HepG2 (cell line): ENCODE results near the gene AK4. TPM values are rescaled to one million over a fixed set of nuclear protein-coding genes. Genes with fewer than 3 reads are reported as not detected.
A peak's percentile ranks its signal among the peaks of the same experiment; 100 is the strongest.

Experiments used
- HNRNPK ChIP-seq: fragments of 200-400 bp; formaldehyde crosslinking; IDR thresholded peaks from 2 replicates; pipeline ENCODE4 v1.6.1; 2018; ENCODE audit warnings: low read length, low read depth, moderate library complexity, mild to moderate bottlenecking; ENCODE audit not compliant: poor library complexity, severe bottlenecking
- NFKB2 ChIP-seq: sonication (generic); formaldehyde crosslinking; IDR thresholded peaks from 2 replicates; pipeline ENCODE4 v1.4.0; 2020; ENCODE audit warnings: missing genetic modification reagents, borderline replicate concordance
- SALL1 ChIP-seq: sonication (generic); formaldehyde crosslinking; IDR thresholded peaks from 2 replicates; pipeline ENCODE4 v1.8.0; 2022; ENCODE audit warnings: mild to moderate bottlenecking, missing genetic modification reagents
- SKI ChIP-seq: fragments of 450-650 bp; IDR thresholded peaks from one replicate; pipeline ENCODE4 v1.6.1; 2018; ENCODE audit warnings: mild to moderate bottlenecking; ENCODE audit not compliant: partially characterized antibody
- SP4 ChIP-seq: sonication (generic); formaldehyde crosslinking; IDR thresholded peaks from 2 replicates; pipeline ENCODE4 v1.8.1; 2023; ENCODE audit warnings: mild to moderate bottlenecking, missing genetic modification reagents
- TSC22D2 ChIP-seq: sonication (generic); formaldehyde crosslinking; IDR thresholded peaks from 2 replicates; pipeline ENCODE4 v1.5.1; 2020; ENCODE audit warnings: missing genetic modification reagents, mild to moderate bottlenecking, borderline replicate concordance
- ZC3H4 ChIP-seq: sonication (generic); formaldehyde crosslinking; IDR thresholded peaks from 2 replicates; pipeline ENCODE4 v1.4.0; 2020; ENCODE audit warnings: missing genetic modification reagents, borderline replicate concordance
- ZFP41 ChIP-seq: sonication (generic); formaldehyde crosslinking; IDR thresholded peaks from 2 replicates; pipeline ENCODE4 v1.4.0; 2020; ENCODE audit warnings: mild to moderate bottlenecking, missing genetic modification reagents, borderline replicate concordance
- ZNF124 ChIP-seq: sonication (generic); formaldehyde crosslinking; IDR thresholded peaks from 2 replicates; pipeline ENCODE4 v1.4.0; 2020; ENCODE audit warnings: missing genetic modification reagents
- ZNF234 ChIP-seq: sonication (generic); formaldehyde crosslinking; conservative IDR thresholded peaks from 2 replicates; pipeline ENCODE4 v1.5.1; 2020; ENCODE audit warnings: mild to moderate bottlenecking, missing genetic modification reagents
- ZNF30 ChIP-seq: sonication (generic); formaldehyde crosslinking; IDR thresholded peaks from 2 replicates; pipeline ENCODE4 v1.5.0; 2020; ENCODE audit warnings: mild to moderate bottlenecking, missing genetic modification reagents
- ZNF331 ChIP-seq: sonication (generic); formaldehyde crosslinking; IDR thresholded peaks from 2 replicates; pipeline ENCODE4 v1.4.0; 2020; ENCODE audit warnings: missing genetic modification reagents
- ZNF558 ChIP-seq: sonication (generic); formaldehyde crosslinking; IDR thresholded peaks from 2 replicates; pipeline ENCODE4 v1.9.0; 2022; ENCODE audit warnings: mild to moderate bottlenecking, missing genetic modification reagents, borderline replicate concordance
- ZNF777 ChIP-seq: sonication (generic); formaldehyde crosslinking; IDR thresholded peaks from 2 replicates; pipeline ENCODE4 v1.4.0; 2020; ENCODE audit warnings: missing genetic modification reagents
- polyA plus RNA-seq, 8 experiments: library from polyadenylated mRNA; depleted of rRNA in 3 of 8; stranded (reverse) in 7 of 8; unstranded in 1 of 8; fragments of >200 nt; fragmentation: Illumina TruSeq in 4 of 8; extraction: Trizol in 4 of 8; gene quantifications; 2 replicates each; pipeline versions ENCODE4 v1.2.1 to v1.2.3, GENCODE V29; 2011 to 2016; ENCODE audit warnings: low read depth in 4 of 8, missing spikeins in 1 of 8, mixed read lengths in 1 of 8; ENCODE audit not compliant: insufficient read depth in 1 of 8
- total RNA-seq, 5 experiments: library from RNA; depleted of rRNA; stranded (reverse); fragments of >200 nt; fragmentation: Illumina TruSeq; extraction: Trizol; gene quantifications; 2 replicates each; pipeline ENCODE4 v1.2.3, GENCODE V29; 2016; ENCODE audit warnings: low read depth in 1 of 5
- TF ChIP-seq, protein P1 (sequence below): sonication (generic); formaldehyde crosslinking; IDR thresholded peaks from 2 replicates; pipeline ENCODE4 v1.9.0; 2022; ENCODE audit warnings: missing genetic modification reagents, mild to moderate bottlenecking, borderline replicate concordance
- TF ChIP-seq, protein P2 (sequence below): sonication (generic); formaldehyde crosslinking; IDR thresholded peaks from 2 replicates; pipeline ENCODE4 v1.5.1; 2020; ENCODE audit warnings: missing genetic modification reagents, mild to moderate bottlenecking, borderline replicate concordance
- TF ChIP-seq, protein P3 (sequence below): sonication (generic); formaldehyde crosslinking; IDR thresholded peaks from 2 replicates; pipeline ENCODE4 v1.4.0; 2020; ENCODE audit warnings: mild to moderate bottlenecking, missing genetic modification reagents
- TF ChIP-seq, protein P4 (sequence below): IDR thresholded peaks from 2 replicates; pipeline ENCODE4 v1.4.0; 2020; ENCODE audit warnings: mild to moderate bottlenecking, missing genetic modification reagents
- TF ChIP-seq, protein P5 (sequence below): sonication (generic); formaldehyde crosslinking; IDR thresholded peaks from 2 replicates; pipeline ENCODE4 v1.5.1; 2020; ENCODE audit warnings: mild to moderate bottlenecking, missing genetic modification reagents, moderate library complexity

AK4 gene
- total and polyA plus RNA-seq, 2 of the 13 experiments (the other 11 are each of a cell fraction or from before 2014, with no cell fraction given) = 110 to 160 TPM

DNA sequence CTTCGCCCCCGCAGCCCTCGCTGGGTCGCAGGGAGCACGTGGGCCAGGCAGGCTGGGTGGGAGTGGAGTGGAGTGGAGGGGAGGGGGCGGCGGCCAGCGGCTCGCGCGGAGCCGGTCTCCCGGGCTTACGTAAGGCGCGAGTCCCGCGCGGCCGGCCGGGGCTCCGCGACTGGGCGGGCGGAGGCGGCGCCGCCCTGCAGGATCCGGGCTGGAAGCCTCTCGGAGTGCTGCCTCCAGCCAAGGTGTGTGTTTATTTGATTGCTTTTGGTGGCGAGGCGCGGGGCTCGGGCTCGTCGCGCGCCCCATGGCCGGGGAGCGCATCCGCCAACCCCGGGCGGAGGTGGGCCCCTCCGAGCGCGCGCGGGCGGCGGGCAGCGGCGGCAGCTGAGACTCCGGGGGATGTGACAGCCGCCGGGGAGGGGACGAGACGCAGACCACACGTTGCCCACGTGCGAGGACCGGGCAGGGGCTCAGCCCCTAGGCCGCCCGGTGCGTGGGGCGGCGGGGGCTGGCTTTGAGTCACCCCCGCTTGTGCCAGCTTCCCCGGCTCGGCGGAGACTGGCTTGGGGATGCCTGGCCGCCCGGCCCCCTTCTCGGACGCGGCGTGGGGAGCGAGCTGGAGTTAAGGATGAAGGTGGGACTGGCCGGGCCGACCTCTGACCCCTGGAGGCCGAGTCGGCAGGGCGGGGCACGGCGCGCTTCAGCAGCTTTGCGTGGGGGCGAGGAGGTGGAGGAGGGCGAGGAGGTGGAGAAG, 402 bp upstream of the AK4 start (continued):
- TF ChIP-seq HNRNPK (peak; percentile 64), SALL1 (peak; percentile 60), ZNF777 (peak; percentile 48), ZNF124 (no peak), ZC3H4 (CRISPR knock-in tag) (no peak), TSC22D2 (no peak), SKI (no peak), SP4 (CRISPR knock-in tag) (no peak), NFKB2 (CRISPR knock-in tag) (peak; percentile 43; the same call in 1 of the 2 replicates), ZNF234 (CRISPR knock-in tag) (no peak), ZFP41 (CRISPR knock-in tag) (no peak), ZNF30 (CRISPR knock-in tag) (no peak), ZNF331 (peak; percentile 2; the same call in 1 of the 2 replicates), ZNF558 (CRISPR knock-in tag) (no peak; the same call in 1 of the 2 replicates)
- TF ChIP-seq, protein P1, sequence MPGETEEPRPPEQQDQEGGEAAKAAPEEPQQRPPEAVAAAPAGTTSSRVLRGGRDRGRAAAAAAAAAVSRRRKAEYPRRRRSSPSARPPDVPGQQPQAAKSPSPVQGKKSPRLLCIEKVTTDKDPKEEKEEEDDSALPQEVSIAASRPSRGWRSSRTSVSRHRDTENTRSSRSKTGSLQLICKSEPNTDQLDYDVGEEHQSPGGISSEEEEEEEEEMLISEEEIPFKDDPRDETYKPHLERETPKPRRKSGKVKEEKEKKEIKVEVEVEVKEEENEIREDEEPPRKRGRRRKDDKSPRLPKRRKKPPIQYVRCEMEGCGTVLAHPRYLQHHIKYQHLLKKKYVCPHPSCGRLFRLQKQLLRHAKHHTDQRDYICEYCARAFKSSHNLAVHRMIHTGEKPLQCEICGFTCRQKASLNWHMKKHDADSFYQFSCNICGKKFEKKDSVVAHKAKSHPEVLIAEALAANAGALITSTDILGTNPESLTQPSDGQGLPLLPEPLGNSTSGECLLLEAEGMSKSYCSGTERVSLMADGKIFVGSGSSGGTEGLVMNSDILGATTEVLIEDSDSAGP (CRISPR knock-in tag) = peak; percentile 70; the same call in 1 of the 2 replicates
- TF ChIP-seq, protein P2, sequence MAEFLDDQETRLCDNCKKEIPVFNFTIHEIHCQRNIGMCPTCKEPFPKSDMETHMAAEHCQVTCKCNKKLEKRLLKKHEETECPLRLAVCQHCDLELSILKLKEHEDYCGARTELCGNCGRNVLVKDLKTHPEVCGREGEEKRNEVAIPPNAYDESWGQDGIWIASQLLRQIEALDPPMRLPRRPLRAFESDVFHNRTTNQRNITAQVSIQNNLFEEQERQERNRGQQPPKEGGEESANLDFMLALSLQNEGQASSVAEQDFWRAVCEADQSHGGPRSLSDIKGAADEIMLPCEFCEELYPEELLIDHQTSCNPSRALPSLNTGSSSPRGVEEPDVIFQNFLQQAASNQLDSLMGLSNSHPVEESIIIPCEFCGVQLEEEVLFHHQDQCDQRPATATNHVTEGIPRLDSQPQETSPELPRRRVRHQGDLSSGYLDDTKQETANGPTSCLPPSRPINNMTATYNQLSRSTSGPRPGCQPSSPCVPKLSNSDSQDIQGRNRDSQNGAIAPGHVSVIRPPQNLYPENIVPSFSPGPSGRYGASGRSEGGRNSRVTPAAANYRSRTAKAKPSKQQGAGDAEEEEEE (CRISPR knock-in tag) = no peak
- TF ChIP-seq, protein P3, sequence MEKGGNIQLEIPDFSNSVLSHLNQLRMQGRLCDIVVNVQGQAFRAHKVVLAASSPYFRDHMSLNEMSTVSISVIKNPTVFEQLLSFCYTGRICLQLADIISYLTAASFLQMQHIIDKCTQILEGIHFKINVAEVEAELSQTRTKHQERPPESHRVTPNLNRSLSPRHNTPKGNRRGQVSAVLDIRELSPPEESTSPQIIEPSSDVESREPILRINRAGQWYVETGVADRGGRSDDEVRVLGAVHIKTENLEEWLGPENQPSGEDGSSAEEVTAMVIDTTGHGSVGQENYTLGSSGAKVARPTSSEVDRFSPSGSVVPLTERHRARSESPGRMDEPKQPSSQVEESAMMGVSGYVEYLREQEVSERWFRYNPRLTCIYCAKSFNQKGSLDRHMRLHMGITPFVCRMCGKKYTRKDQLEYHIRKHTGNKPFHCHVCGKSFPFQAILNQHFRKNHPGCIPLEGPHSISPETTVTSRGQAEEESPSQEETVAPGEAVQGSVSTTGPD = no peak
- TF ChIP-seq, protein P4, sequence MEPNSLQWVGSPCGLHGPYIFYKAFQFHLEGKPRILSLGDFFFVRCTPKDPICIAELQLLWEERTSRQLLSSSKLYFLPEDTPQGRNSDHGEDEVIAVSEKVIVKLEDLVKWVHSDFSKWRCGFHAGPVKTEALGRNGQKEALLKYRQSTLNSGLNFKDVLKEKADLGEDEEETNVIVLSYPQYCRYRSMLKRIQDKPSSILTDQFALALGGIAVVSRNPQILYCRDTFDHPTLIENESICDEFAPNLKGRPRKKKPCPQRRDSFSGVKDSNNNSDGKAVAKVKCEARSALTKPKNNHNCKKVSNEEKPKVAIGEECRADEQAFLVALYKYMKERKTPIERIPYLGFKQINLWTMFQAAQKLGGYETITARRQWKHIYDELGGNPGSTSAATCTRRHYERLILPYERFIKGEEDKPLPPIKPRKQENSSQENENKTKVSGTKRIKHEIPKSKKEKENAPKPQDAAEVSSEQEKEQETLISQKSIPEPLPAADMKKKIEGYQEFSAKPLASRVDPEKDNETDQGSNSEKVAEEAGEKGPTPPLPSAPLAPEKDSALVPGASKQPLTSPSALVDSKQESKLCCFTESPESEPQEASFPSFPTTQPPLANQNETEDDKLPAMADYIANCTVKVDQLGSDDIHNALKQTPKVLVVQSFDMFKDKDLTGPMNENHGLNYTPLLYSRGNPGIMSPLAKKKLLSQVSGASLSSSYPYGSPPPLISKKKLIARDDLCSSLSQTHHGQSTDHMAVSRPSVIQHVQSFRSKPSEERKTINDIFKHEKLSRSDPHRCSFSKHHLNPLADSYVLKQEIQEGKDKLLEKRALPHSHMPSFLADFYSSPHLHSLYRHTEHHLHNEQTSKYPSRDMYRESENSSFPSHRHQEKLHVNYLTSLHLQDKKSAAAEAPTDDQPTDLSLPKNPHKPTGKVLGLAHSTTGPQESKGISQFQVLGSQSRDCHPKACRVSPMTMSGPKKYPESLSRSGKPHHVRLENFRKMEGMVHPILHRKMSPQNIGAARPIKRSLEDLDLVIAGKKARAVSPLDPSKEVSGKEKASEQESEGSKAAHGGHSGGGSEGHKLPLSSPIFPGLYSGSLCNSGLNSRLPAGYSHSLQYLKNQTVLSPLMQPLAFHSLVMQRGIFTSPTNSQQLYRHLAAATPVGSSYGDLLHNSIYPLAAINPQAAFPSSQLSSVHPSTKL = peak; percentile 32; the same call in 1 of the 2 replicates
- TF ChIP-seq, protein P5, sequence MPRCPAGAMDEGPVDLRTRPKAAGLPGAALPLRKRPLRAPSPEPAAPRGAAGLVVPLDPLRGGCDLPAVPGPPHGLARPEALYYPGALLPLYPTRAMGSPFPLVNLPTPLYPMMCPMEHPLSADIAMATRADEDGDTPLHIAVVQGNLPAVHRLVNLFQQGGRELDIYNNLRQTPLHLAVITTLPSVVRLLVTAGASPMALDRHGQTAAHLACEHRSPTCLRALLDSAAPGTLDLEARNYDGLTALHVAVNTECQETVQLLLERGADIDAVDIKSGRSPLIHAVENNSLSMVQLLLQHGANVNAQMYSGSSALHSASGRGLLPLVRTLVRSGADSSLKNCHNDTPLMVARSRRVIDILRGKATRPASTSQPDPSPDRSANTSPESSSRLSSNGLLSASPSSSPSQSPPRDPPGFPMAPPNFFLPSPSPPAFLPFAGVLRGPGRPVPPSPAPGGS (CRISPR knock-in tag) = peak; percentile 64; the same call in 1 of the 2 replicates
